WTC11 (cell line): ENCODE results near the gene RPL12. TPM values are rescaled to one million over a fixed set of nuclear protein-coding genes. Genes with fewer than 3 reads are reported as not detected.
A peak's percentile ranks its signal among the peaks of the same experiment; 100 is the strongest.

ENCODE experiments used
- ATAC-seq: fragments of 200-7000 bp; cut with Tn5 transposase; 2 replicates; pipeline ENCODE4 v1.10.0; 2021; ENCODE audit warnings: mild to moderate bottlenecking, moderate library complexity
- CTCF ChIA-PET: fragments of 300-600 bp; sonication (Branson Sonifier 250); formaldehyde crosslinking; loops from one replicate; lab custom pipeline; 2021; ENCODE audit warnings: antibody characterized with exemption; lab: Charles Lee
- POLR2A ChIA-PET: fragments of 350-600 bp; sonication (Branson Sonifier 250); formaldehyde crosslinking; loops from one replicate; lab custom pipeline; 2021; ENCODE audit warnings: antibody characterized with exemption; lab: Charles Lee
- DNase-seq: peaks from one replicate; pipeline ENCODE4 v3.0.0; 2021; ENCODE audit warnings: low spot score
- H3K27ac Mint-ChIP-seq: 2 replicates; pipeline ENCODE4 v1.8.0; 2021; ENCODE audit warnings: mixed read lengths
- H3K27me3 Mint-ChIP-seq: 2 replicates; pipeline ENCODE4 v1.8.0; 2021; ENCODE audit warnings: low read depth, mild to moderate bottlenecking, moderate library complexity, mixed read lengths
- H3K36me3 Mint-ChIP-seq: 2 replicates; pipeline ENCODE4 v1.8.0; 2021; ENCODE audit warnings: mixed read lengths
- H3K4me1 Mint-ChIP-seq: 2 replicates; pipeline ENCODE4 v1.8.0; 2022; ENCODE audit warnings: mixed read lengths
- H3K4me3 Mint-ChIP-seq: 2 replicates; pipeline ENCODE4 v1.8.0; 2021; ENCODE audit warnings: mild to moderate bottlenecking, moderate library complexity, mixed read lengths
- H3K9me3 Mint-ChIP-seq: 2 replicates; pipeline ENCODE4 v1.8.0; 2021; ENCODE audit warnings: mixed read lengths
- ATF1 ChIP-seq: sonication (generic); formaldehyde crosslinking; IDR thresholded peaks from 2 replicates; pipeline ENCODE4 v1.8.1; 2023; ENCODE audit warnings: mild to moderate bottlenecking, moderate library complexity, missing genetic modification reagents
- EMX1 ChIP-seq: fragments of 250-450 bp; sonication (Bioruptor Pico); IDR thresholded peaks from 2 replicates; pipeline ENCODE4 v1.8.0; 2021; ENCODE audit warnings: mild to moderate bottlenecking
- NR1H2 ChIP-seq: sonication (generic); formaldehyde crosslinking; IDR thresholded peaks from 2 replicates; pipeline ENCODE4 v1.9.0; 2021; ENCODE audit warnings: mild to moderate bottlenecking, moderate library complexity, missing genetic modification reagents
- SMAD3 ChIP-seq: sonication (generic); formaldehyde crosslinking; IDR thresholded peaks from 2 replicates; pipeline ENCODE4 v1.8.0; 2022; ENCODE audit warnings: missing genetic modification reagents, mild to moderate bottlenecking, borderline replicate concordance
- ZNF263 ChIP-seq: sonication (generic); formaldehyde crosslinking; IDR thresholded peaks from 2 replicates; pipeline ENCODE4 v1.8.1; 2022; ENCODE audit warnings: low read depth, mild to moderate bottlenecking, moderate library complexity, missing genetic modification reagents
- ZNF396 ChIP-seq: fragments of 250-450 bp; sonication (Bioruptor Pico); IDR thresholded peaks from 2 replicates; pipeline ENCODE4 v1.8.0; 2021; ENCODE audit warnings: mild to moderate bottlenecking, moderate library complexity, borderline replicate concordance
- total RNA-seq: library from RNA; stranded (reverse); gene quantifications from 3 replicates; pipeline ENCODE4 v1.2.3, GENCODE V29; 2021
- TF ChIP-seq, protein P1 (sequence below): sonication (generic); formaldehyde crosslinking; IDR thresholded peaks from 2 replicates; pipeline ENCODE4 v1.8.1; 2022; ENCODE audit warnings: low read depth, mild to moderate bottlenecking, moderate library complexity, missing genetic modification reagents, borderline replicate concordance
- TF ChIP-seq, protein P2 (sequence below): sonication (generic); formaldehyde crosslinking; IDR thresholded peaks from 2 replicates; pipeline ENCODE4 v1.8.1; 2023; ENCODE audit warnings: mild to moderate bottlenecking, missing genetic modification reagents
- TF ChIP-seq, protein P3 (sequence below): sonication (generic); formaldehyde crosslinking; IDR thresholded peaks from 2 replicates; pipeline ENCODE4 v1.8.0; 2023; ENCODE audit warnings: mild to moderate bottlenecking, missing genetic modification reagents
- TF ChIP-seq, protein P4 (sequence below): sonication (generic); formaldehyde crosslinking; IDR thresholded peaks from 2 replicates; pipeline ENCODE4 v1.8.0; 2022; ENCODE audit warnings: mild to moderate bottlenecking, missing genetic modification reagents
- TF ChIP-seq, protein P5 (sequence below): sonication (generic); formaldehyde crosslinking; IDR thresholded peaks from 2 replicates; pipeline ENCODE4 v1.8.1; 2023; ENCODE audit warnings: mild to moderate bottlenecking, missing genetic modification reagents, moderate library complexity

RPL12 gene
- total RNA-seq, 1 experiment from 2014 or later = 1,902 TPM

DNA sequence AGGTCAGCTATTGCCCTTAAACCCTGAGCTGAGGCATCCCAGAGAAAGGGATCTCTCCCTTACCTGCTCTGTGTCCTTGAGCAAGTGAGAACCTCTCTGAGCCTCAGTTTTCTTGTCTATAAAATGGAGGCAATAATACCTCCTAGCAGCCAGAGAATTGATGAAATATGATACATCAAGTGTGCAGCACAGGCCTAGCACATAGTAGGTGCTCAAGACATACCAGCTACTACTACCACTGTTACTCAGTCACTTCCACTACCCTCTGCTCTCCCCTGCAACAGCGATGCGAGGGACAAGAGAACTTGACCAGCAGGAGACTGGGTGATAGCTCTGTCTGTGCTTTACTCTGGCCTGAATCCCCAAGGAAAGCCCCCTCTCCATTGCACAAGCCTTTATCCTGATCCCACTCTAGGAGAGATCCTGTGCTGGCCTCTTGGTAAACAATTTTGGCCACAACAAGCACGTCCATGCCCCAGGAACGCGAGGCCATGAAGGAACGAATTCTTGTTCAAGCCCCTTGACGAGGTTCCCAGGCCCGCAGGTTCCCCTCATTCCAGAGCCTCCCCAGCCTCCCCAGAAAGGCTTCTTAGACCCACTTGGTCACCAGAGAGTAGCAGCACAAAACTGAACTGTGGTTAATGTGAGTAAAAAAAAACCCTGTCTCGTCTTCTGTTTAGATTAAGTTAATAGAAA, 39.5 kb upstream of the RPL12 start:
- CTCF ChIA-PET = interaction anchor here (0.6 to 4.3 kb wide), 12 partner anchors 10 to 244 kb away, joined by 3 to 40 read pairs (median 10); partner anchors contain the start of gene TOR2A
- DNase-seq (no peak), ATAC-seq (no peak)
- H3K4me1 Mint-ChIP-seq = peaks cover 5% of the 10 kb centered on the region
- no peaks in the 10 kb centered on the region for H3K27me3 Mint-ChIP-seq
- no peak overlapping the region for H3K4me3 Mint-ChIP-seq
- peaks cover 9% of the 10 kb centered on the region; the same call in 1 of the 2 replicates for H3K36me3 Mint-ChIP-seq
- POLR2A ChIA-PET = no interaction called here
- H3K9me3 Mint-ChIP-seq = no peaks in the 10 kb centered on the region
- no peak overlapping the region for H3K27ac Mint-ChIP-seq
- TF ChIP-seq ZNF396 (CRISPR knock-in tag) (no peak), NR1H2 (CRISPR knock-in tag) (no peak), SMAD3 (no peak), EMX1 (CRISPR knock-in tag) (no peak), ZNF263 (CRISPR knock-in tag) (no peak), ATF1 (CRISPR knock-in tag) (no peak)
- TF ChIP-seq, protein P1, sequence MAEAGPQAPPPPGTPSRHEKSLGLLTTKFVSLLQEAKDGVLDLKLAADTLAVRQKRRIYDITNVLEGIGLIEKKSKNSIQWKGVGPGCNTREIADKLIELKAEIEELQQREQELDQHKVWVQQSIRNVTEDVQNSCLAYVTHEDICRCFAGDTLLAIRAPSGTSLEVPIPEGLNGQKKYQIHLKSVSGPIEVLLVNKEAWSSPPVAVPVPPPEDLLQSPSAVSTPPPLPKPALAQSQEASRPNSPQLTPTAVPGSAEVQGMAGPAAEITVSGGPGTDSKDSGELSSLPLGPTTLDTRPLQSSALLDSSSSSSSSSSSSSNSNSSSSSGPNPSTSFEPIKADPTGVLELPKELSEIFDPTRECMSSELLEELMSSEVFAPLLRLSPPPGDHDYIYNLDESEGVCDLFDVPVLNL (CRISPR knock-in tag) = no peak
- TF ChIP-seq, protein P2, sequence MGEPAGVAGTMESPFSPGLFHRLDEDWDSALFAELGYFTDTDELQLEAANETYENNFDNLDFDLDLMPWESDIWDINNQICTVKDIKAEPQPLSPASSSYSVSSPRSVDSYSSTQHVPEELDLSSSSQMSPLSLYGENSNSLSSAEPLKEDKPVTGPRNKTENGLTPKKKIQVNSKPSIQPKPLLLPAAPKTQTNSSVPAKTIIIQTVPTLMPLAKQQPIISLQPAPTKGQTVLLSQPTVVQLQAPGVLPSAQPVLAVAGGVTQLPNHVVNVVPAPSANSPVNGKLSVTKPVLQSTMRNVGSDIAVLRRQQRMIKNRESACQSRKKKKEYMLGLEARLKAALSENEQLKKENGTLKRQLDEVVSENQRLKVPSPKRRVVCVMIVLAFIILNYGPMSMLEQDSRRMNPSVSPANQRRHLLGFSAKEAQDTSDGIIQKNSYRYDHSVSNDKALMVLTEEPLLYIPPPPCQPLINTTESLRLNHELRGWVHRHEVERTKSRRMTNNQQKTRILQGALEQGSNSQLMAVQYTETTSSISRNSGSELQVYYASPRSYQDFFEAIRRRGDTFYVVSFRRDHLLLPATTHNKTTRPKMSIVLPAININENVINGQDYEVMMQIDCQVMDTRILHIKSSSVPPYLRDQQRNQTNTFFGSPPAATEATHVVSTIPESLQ (CRISPR knock-in tag) = no peak

DNA sequence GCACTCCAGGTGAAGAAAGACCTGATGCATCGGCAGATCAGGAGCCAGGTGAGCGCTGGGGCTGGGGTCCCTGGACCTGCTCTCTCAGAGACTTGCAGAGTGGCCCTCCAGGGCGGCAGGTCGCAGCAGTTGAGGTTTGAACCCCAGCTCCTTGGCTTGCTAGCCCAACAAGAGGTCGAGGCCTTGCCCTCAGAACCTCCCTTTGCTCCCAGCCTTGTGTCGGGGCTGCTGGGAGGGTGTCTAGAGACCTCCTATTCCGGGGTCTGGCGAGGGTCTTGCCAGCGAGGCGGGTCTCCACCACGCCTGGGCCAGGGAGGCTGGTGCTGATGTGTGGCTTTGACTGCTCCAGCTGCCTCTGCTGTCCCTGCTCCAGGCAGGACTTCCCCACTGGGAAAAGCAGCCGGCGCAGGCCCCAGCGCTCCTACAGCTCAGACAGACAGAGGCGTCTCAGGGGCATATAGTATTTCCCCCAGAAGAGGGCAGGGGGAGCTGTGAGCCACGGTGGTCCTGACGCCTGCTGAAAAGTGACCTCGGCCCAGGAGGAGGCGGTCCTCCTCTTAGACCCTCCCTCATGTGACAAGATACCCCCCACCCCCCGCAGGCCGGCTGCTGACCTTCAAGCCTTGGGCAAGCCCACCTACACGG, 38.4 kb upstream of the RPL12 start:
- Mint-ChIP-seq H3K27ac (peak overlapping the region; percentile 43; the same call in 1 of the 2 replicates), H3K9me3 (no peaks in the 10 kb centered on the region), H3K36me3 (peaks cover 9% of the 10 kb centered on the region; the same call in 1 of the 2 replicates), H3K4me1 (peaks cover 5% of the 10 kb centered on the region), H3K27me3 (no peaks in the 10 kb centered on the region), H3K4me3 (no peak overlapping the region)
- no peak for TF ChIP-seq ZNF396 (CRISPR knock-in tag)
- TF ChIP-seq, protein P3, sequence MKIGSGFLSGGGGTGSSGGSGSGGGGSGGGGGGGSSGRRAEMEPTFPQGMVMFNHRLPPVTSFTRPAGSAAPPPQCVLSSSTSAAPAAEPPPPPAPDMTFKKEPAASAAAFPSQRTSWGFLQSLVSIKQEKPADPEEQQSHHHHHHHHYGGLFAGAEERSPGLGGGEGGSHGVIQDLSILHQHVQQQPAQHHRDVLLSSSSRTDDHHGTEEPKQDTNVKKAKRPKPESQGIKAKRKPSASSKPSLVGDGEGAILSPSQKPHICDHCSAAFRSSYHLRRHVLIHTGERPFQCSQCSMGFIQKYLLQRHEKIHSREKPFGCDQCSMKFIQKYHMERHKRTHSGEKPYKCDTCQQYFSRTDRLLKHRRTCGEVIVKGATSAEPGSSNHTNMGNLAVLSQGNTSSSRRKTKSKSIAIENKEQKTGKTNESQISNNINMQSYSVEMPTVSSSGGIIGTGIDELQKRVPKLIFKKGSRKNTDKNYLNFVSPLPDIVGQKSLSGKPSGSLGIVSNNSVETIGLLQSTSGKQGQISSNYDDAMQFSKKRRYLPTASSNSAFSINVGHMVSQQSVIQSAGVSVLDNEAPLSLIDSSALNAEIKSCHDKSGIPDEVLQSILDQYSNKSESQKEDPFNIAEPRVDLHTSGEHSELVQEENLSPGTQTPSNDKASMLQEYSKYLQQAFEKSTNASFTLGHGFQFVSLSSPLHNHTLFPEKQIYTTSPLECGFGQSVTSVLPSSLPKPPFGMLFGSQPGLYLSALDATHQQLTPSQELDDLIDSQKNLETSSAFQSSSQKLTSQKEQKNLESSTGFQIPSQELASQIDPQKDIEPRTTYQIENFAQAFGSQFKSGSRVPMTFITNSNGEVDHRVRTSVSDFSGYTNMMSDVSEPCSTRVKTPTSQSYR (CRISPR knock-in tag) = no peak
- TF ChIP-seq, protein P4, sequence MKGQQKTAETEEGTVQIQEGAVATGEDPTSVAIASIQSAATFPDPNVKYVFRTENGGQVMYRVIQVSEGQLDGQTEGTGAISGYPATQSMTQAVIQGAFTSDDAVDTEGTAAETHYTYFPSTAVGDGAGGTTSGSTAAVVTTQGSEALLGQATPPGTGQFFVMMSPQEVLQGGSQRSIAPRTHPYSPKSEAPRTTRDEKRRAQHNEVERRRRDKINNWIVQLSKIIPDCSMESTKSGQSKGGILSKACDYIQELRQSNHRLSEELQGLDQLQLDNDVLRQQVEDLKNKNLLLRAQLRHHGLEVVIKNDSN = peak; percentile 50; the same call in 1 of the 2 replicates
- TF ChIP-seq, protein P5, sequence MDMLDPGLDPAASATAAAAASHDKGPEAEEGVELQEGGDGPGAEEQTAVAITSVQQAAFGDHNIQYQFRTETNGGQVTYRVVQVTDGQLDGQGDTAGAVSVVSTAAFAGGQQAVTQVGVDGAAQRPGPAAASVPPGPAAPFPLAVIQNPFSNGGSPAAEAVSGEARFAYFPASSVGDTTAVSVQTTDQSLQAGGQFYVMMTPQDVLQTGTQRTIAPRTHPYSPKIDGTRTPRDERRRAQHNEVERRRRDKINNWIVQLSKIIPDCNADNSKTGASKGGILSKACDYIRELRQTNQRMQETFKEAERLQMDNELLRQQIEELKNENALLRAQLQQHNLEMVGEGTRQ (CRISPR knock-in tag) = peak; percentile 55
- DNase-seq (peak; percentile 79), ATAC-seq (peak; percentile 98)
- POLR2A ChIA-PET = interaction anchor here (0.6 to 1.1 kb wide), 2 partner anchors 10 to 76 kb away, joined by 3 read pairs; no protein-coding TSS in a partner anchor
- CTCF ChIA-PET = interaction anchor here (0.5 to 4.3 kb wide), 39 partner anchors 9 to 684 kb away, joined by 3 to 40 read pairs (median 4); partner anchors contain the start of genes SLC2A8 and TOR2A
